GM12891 (cell line): ENCODE measurements around the gene SORBS1.

Source experiments
- PAX5 ChIP-seq: IDR thresholded peaks from 2 replicates; pipeline ENCODE4 v1.6.1; 2011; ENCODE audit warnings: low read length, moderate library complexity, mild to moderate bottlenecking; ENCODE audit not compliant: insufficient read depth, severe bottlenecking
- POLR2A ChIP-seq: IDR thresholded peaks from 2 replicates; pipeline ENCODE4 v1.6.1; 2011; ENCODE audit warnings: low read depth, low read length, control low read depth
- POLR2AphosphoS5 ChIP-seq: IDR thresholded peaks from 2 replicates; pipeline ENCODE4 v1.6.1; 2011; ENCODE audit warnings: low read depth, low read length, control low read depth

- TF ChIP-seq POLR2A (no peak), POLR2AphosphoS5 (no peak), PAX5 (no peak)
Observed at GRCh38 chr10:95279042-95279820, 281.9 kb downstream of the SORBS1 start.
